ENCODE data around the gene HECTD2.

DNA sequence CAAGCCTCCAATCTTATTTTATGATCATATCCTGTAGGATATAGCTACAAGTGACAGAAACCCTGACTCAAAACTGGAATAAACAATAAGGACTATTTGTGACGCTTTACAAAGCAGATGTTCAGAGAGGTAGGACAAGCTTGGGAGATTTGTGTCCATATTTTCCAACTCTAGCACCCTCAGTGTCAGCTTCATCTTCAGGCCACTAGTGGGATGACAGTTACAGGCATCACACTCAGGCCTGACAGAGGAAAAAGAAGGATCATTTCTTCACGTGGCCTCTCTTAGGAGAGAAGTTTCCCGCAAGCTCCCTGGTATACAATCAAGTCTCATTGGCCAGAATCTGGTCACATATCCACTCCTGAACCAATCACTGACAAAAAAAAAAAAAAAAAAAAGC is 148.3 kb downstream of the HECTD2 start:
- no peak for TF ChIP-seq CTCF (IDR thresholded peaks at IDR 0.05)
- no peak for TF ChIP-seq POLR2A (IDR thresholded peaks at IDR 0.05)
